Keratinocyte (primary cell): Measurements from ENCODE around the gene LRTM1. TPM values are rescaled to one million over a fixed set of nuclear protein-coding genes. Genes with fewer than 3 reads are reported as not detected.

Experiments
- DNase-seq: peaks from one replicate; pipeline ENCODE4 v3.0.0-alpha.2; 2011; ENCODE audit warnings: low read depth, missing footprints, low spot score
- FAIRE-seq: peaks from 2 replicates; lab custom pipeline; 2011; peaks lifted over from hg19 to GRCh38; lab: Jason Lieb, UNC
- H2AFZ ChIP-seq: 2 replicates; pipeline ENCODE4 v1.6.0; 2012; ENCODE audit warnings: low read length, control low read depth, inconsistent platforms; ENCODE audit not compliant: control insufficient read depth
- H3K27ac ChIP-seq: 2 replicates; pipeline ENCODE4 v1.5.1; 2011; ENCODE audit warnings: low read length; ENCODE audit not compliant: control insufficient read depth, insufficient read depth
- H3K27me3 ChIP-seq: 3 replicates; pipeline ENCODE4 v1.6.0; 2011; ENCODE audit warnings: low read length; ENCODE audit not compliant: control insufficient read depth, insufficient read depth; ENCODE audit errors: extremely low read depth
- H3K36me3 ChIP-seq, 2 experiments: 2 replicates in 1 of 2; 3 replicates in 1 of 2; pipeline ENCODE4 v1.5.1; 2011; ENCODE audit warnings: low read length in 2 of 2, mild to moderate bottlenecking in 1 of 2; ENCODE audit not compliant: control insufficient read depth in 2 of 2, insufficient read depth in 2 of 2; ENCODE audit errors: extremely low read depth in 1 of 2
- H3K4me1 ChIP-seq: 3 replicates; pipeline ENCODE4 v1.5.1; 2011; ENCODE audit warnings: low read length; ENCODE audit not compliant: control insufficient read depth, insufficient read depth; ENCODE audit errors: extremely low read depth
- H3K4me2 ChIP-seq: 3 replicates; pipeline ENCODE4 v1.6.0; 2011; ENCODE audit warnings: low read depth, low read length; ENCODE audit not compliant: control insufficient read depth, insufficient read depth; ENCODE audit errors: extremely low read depth
- H3K4me3 ChIP-seq, 3 experiments: fragments of 200-600 bp in 1 of 3; sonication (generic) in 1 of 3; 2 replicates in 2 of 3; 3 replicates in 1 of 3; pipeline ENCODE4 v1.5.1; 2011 to 2016; ENCODE audit warnings: low read length in 3 of 3, mild to moderate bottlenecking in 3 of 3, control low read depth in 2 of 3, inconsistent platforms in 1 of 3, low read depth in 1 of 3, mixed read lengths in 1 of 3, mixed run types in 1 of 3, moderate library complexity in 1 of 3; ENCODE audit not compliant: control insufficient read depth in 2 of 3, insufficient read depth in 2 of 3; ENCODE audit errors: extremely low read depth in 1 of 3
- H3K79me2 ChIP-seq: 2 replicates; pipeline ENCODE4 v1.6.0; 2012; ENCODE audit warnings: low read length; ENCODE audit not compliant: control insufficient read depth, insufficient read depth
- H3K9ac ChIP-seq: 3 replicates; pipeline ENCODE4 v1.6.0; 2011; ENCODE audit warnings: low read length; ENCODE audit not compliant: control insufficient read depth, insufficient read depth; ENCODE audit errors: extremely low read depth
- H3K9me1 ChIP-seq: 3 replicates; pipeline ENCODE4 v1.6.0; 2011; ENCODE audit warnings: low read length; ENCODE audit not compliant: control insufficient read depth, insufficient read depth; ENCODE audit errors: extremely low read depth
- H3K9me3 ChIP-seq: 2 replicates; pipeline ENCODE4 v1.5.1; 2012; ENCODE audit warnings: low read depth, low read length; ENCODE audit not compliant: control insufficient read depth
- H4K20me1 ChIP-seq: 3 replicates; pipeline ENCODE4 v1.6.0; 2011; ENCODE audit warnings: low read length; ENCODE audit not compliant: control insufficient read depth, insufficient read depth; ENCODE audit errors: extremely low read depth
- CTCF ChIP-seq, 3 experiments: IDR thresholded peaks in 1 of 3; conservative IDR thresholded peaks in 1 of 3; optimal IDR thresholded peaks in 1 of 3; 2 replicates in 2 of 3; 3 replicates in 1 of 3; pipeline versions ENCODE3 to v1.5.1; 2011; ENCODE audit warnings: low read length in 3 of 3, mild to moderate bottlenecking in 3 of 3, moderate library complexity in 2 of 3, control low read depth in 1 of 3, inconsistent platforms in 1 of 3; ENCODE audit not compliant: insufficient read depth in 2 of 3; ENCODE audit errors: extremely low read depth in 1 of 3
- EZH2 ChIP-seq: IDR thresholded peaks from one replicate; pipeline ENCODE4 v1.6.1; 2012; ENCODE audit warnings: inconsistent platforms, mild to moderate bottlenecking, low read length, moderate library complexity
- dilution Hi-C: fragments of 300-500 bp; cut with MboI; formaldehyde crosslinking; loops from one replicate; pipeline ENCODE4 v1.7.0; 2020; ENCODE audit warnings: low sequenced_read_pairs; ENCODE audit not compliant: extremely low pct_ligation_motif_present
- polyA plus RNA-seq, 5 experiments: library from polyadenylated mRNA; depleted of rRNA in 3 of 5; stranded (reverse) in 3 of 5; stranded (forward) in 1 of 5; unstranded in 1 of 5; fragments of >200 nt; gene quantifications; 1 replicate in 1 of 5; 2 replicates in 3 of 5; 3 replicates in 1 of 5; pipeline versions ENCODE4 v1.2.1 to v1.2.3, GENCODE V29; 2011 to 2012; ENCODE audit warnings: missing spikeins in 2 of 5, low read depth in 1 of 5, low replicate concordance in 1 of 5

LRTM1 gene
- polyA plus RNA-seq, 1 donor (not counting 4 experiments of a cell fraction or from before 2014, with no cell fraction given) = not detected

- H3K4me3 ChIP-seq = no peak overlapping the region
These were observed 35.7 kb downstream of the LRTM1 start for GRCh38 chr3:54892168-54892567.

DNA sequence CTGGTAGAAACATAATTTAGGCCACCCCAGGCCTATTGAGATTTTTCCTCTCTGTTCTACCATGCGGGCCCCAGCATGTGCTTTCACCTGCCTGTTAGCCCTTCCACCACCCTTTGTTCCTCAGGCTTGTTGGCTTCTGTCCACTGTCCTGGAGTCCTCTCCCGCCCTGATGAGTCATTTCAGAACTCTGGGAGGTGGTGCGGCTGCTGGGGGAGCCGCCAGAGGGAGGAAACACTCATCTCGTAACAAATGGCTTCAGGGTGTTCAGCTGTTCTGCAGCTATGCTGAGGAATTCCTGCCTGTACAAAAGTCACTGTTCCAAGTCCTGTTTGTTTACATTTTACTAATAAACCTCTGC lies 36.3 kb downstream of the LRTM1 start:
- peak overlapping the region; percentile 59 for H3K27ac ChIP-seq
- TF ChIP-seq EZH2 = no peak
- TF ChIP-seq CTCF (optimal IDR thresholded peaks at IDR 0.05 in 1 of 3, IDR thresholded peaks at IDR 0.05 in 1 of 3, conservative IDR thresholded peaks at IDR 0.05 in 1 of 3; ENCODE audit: extremely low read depth in 1 of 3, insufficient read depth in 2 of 3, low read length in 3 of 3) = peak; percentile 36 to 55 (median 53)
- H3K27me3 ChIP-seq = peaks cover 2% of the 10 kb centered on the region
- H3K79me2 ChIP-seq = no peaks in the 10 kb centered on the region
- FAIRE-seq = peak; percentile 89
- peak overlapping the region; percentile 10 for H2AFZ ChIP-seq
- H3K4me3 ChIP-seq = no peak overlapping the region
- H4K20me1 ChIP-seq = peaks cover 3% of the 10 kb centered on the region
- dilution Hi-C loops = no loop called here
- peak; percentile 92 for DNase-seq
- H3K4me1 ChIP-seq = peaks cover 20% of the 10 kb centered on the region
- peak overlapping the region; percentile 44 for H3K4me2 ChIP-seq
- no peaks in the 10 kb centered on the region for H3K9me3 ChIP-seq
- no peaks in the 10 kb centered on the region for H3K9me1 ChIP-seq
- H3K36me3 ChIP-seq = no peaks in the 10 kb centered on the region
- H3K9ac ChIP-seq = no peak overlapping the region

More at GRCh38 chr3:54892168-54892567, 35.7 kb downstream of the LRTM1 start:
- Histone ChIP-seq H3K36me3 (no peaks in the 10 kb centered on the region), H3K9me3 (no peaks in the 10 kb centered on the region), H3K9ac (no peak overlapping the region), H2AFZ (no peak overlapping the region), H3K27ac (peak overlapping the region; percentile 18), H3K4me1 (peaks cover 20% of the 10 kb centered on the region), H3K79me2 (no peaks in the 10 kb centered on the region), H3K4me2 (peak overlapping the region; percentile 44), H3K27me3 (peaks cover 2% of the 10 kb centered on the region), H4K20me1 (peaks cover 3% of the 10 kb centered on the region), H3K9me1 (no peaks in the 10 kb centered on the region)
- no peak for TF ChIP-seq EZH2
- no peak for TF ChIP-seq CTCF (optimal IDR thresholded peaks at IDR 0.05 in 1 of 3, IDR thresholded peaks at IDR 0.05 in 1 of 3, conservative IDR thresholded peaks at IDR 0.05 in 1 of 3; ENCODE audit: extremely low read depth in 1 of 3, insufficient read depth in 2 of 3, low read length in 3 of 3)
- DNase-seq (no peak), FAIRE-seq (no peak)
- dilution Hi-C loops = no loop called here
